HG03108 (cell line): ENCODE data around the gene DPP3.

ENCODE experiments used
- ATAC-seq: cut with Tn5 transposase; IDR thresholded peaks from one replicate; pipeline ENCODE4 v1.9.1; 2021; ENCODE audit warnings: moderate library complexity; ENCODE audit not compliant: unreplicated experiment

DPP3 gene

GRCh38 chr11:66555416-66555815 lies 75.2 kb downstream of the DPP3 start:
- no peak for ATAC-seq

DNA sequence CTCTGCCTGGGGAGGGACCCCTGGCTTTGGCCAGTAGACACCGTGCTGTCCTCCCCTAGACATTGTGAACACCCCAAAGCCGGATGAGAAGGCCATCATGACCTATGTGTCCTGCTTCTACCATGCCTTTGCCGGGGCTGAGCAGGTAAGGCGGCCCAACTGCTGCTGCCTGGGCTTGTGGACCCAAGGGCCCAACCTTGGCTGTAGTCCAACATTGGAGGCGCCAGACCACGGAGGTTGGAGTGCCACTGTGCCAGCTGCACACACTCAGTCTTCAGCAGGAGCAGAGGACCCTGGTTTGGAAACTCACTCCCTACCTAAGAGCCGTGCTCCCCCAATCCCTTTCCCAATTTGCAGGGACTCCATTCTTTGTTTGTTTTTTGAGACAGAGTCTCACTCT lies 75.9 kb downstream of the DPP3 start:
- ATAC-seq, result no peak

GRCh38 chr11:66557733-66558326 lies 77.6 kb downstream of the DPP3 start:
- ATAC-seq, result no peak
